GM21723 (cell line): ENCODE results near the gene XXYLT1.
"Not testable (repeated sequence)": the region's sequence is repeated elsewhere in the genome, so short reads cannot be mapped to it uniquely, and the experiment has no call there.

ENCODE experiments used
- ATAC-seq: cut with Tn5 transposase; IDR thresholded peaks from one replicate; pipeline ENCODE4 v1.9.1; 2021; ENCODE audit warnings: mild to moderate bottlenecking, moderate library complexity; ENCODE audit not compliant: unreplicated experiment

XXYLT1 gene

GRCh38 chr3:195187609-195188425, 83.1 kb downstream of the XXYLT1 start:
- no peak for ATAC-seq

DNA sequence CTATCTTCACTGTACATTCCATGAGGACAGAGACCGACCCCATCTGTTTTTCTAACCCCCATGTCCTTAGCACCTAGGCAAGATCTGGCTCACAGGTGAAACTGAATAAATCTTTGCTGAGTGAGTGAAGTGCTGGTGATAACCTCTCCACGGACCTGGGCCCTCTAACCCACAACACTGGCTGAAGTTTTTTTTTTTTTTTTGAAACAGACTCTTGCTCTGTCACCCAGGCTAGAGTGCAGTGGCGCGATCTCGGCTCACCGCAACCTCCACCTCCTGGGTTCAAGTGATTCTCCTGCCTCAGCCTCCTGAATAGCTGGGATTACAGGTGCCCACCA, 84.3 kb downstream of the XXYLT1 start:
- not testable (repeated sequence) for ATAC-seq

GRCh38 chr3:195186041-195186709, 84.8 kb downstream of the XXYLT1 start:
- ATAC-seq, result no peak

DNA sequence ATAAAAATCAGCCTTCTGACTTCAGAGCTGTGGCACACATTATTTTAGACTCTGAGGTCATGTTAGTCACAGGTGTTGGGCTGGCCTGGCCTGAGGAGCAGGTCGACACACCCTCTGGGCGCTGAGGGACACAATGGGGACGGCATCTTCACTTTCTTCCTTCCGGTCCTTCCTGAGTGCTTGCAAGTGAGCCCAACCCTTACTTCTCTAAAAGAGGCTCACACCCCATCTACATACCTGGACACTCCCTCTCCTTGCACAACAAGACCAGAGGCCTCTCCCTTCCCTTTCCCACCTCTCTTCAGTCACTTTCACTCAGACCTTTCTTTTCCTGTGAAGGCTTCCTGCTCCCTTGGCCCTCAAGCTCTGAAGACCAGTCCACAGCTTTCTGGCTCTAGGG, 85.4 kb downstream of the XXYLT1 start:
- ATAC-seq, result no peak

DNA sequence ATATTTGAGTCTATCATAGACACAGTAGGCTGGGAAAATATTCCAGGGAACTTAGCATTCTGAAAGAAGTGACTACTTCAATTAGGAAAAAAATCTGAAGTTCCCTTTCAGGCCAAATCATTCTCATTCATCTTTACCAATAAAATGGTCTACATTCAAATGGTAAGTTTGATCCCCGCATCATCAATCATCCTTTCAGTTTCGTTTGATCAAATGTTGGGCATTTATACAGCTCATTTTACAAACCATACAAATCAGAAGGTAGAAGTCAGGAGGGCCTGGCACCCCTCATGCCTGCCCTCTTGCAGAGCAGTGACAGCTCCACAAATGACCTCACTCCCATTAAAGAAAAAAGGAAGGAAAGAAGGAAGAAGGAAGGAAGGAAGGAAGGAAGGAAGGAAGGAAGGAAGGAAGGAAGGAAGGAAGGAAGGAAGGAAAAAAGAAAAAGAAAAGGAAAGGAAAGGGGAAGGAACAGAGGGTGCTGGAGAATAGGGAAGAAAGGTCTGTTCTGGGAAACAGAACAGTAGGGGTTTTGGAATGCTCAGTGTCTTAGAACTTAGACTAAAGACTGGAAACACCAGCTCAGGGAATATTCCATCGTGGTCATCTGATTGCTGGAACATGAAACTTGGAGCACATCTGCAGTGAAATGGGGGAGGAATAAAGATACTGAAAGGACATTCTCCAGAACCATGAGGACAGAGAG, 86.1 kb downstream of the XXYLT1 start:
- ATAC-seq, result no peak

DNA sequence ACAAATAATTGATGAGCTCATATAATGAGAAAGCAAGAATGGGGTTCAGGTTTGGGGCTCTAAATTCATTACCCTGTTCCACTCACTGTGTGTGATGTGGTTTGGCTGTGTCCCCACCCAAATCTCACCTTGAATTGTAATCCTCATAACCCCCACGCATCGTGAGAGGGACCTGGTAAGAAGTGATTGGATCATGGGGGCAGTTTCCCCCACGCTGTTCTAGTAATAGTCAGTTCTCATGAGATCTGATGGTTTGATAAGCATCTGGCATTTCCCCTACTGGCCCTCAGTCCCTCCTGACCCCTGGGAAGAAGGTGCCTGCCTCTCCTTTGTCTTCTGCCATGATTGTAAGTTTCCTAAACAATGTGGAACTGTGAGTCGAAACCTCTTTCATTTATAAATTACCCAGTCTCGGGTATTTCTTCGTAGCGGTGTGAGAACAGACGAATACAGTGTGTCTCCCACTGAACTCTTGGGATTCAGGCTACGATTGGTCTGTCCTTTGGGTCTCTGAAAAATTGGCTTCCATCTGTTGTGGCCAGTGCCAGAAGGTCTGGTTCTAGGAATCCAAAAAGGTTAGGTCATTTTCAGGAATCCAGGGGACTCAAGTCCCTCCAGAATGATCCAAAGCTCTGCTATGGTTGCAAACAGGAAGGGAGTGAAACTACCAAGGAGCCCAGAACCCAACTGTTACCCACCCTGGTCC, 87.7 kb downstream of the XXYLT1 start:
- ATAC-seq, result no peak

- ATAC-seq, result no peak
Measured at GRCh38 chr3:195182470-195182795, 88.5 kb downstream of the XXYLT1 start.

DNA sequence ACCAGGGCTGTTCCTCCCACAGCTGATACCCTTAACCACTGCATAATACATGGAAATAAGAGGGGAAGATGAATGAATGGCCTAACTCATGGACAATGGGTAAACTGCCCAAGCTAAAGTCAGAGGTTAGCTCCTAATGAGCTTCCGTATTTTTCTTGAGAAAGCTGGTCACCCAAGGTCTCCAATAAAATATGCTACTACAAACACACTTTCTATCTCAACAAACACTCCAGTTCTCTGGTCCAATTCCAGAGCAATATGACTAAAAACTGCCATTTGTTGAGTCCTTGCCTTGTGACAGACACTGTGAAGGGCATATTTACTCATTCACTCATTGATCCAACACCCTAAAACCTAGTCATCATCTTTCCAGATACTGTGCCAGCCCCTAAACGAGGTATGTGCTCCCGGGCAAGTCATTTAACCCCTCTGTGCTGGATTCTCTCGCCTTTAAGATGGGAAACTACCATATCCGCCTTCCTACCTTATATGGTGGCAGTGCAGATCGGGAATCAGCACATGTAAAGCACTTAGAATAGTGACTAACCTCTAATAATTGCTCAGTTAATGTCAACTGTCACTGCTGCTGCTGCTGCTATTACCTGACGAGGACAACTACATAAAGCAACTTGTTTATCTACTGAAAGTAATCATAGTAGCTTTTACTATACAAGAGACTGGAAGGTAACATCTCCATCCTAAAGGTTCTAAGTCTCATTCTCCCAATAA, 89.1 kb downstream of the XXYLT1 start:
- ATAC-seq, result no peak

DNA sequence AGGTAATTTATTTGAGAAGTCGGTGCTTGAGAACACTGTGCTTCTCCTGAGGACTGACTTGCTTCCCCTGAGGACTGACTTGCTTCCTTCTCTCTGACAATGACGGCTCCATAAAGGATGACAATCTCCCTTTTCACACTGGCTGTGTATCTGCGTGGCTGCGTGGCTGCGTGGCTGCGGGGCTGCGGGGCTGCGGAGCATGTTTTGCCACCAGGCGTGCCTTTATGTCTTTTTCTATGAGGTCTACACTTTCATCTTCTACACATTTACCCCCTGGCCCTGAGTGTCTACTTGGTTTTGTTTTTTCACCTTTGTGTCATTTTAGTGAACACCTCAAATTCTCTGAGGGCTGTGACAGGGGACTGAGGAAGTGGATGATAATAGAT, 89.9 kb downstream of the XXYLT1 start:
- no peak for ATAC-seq

DNA sequence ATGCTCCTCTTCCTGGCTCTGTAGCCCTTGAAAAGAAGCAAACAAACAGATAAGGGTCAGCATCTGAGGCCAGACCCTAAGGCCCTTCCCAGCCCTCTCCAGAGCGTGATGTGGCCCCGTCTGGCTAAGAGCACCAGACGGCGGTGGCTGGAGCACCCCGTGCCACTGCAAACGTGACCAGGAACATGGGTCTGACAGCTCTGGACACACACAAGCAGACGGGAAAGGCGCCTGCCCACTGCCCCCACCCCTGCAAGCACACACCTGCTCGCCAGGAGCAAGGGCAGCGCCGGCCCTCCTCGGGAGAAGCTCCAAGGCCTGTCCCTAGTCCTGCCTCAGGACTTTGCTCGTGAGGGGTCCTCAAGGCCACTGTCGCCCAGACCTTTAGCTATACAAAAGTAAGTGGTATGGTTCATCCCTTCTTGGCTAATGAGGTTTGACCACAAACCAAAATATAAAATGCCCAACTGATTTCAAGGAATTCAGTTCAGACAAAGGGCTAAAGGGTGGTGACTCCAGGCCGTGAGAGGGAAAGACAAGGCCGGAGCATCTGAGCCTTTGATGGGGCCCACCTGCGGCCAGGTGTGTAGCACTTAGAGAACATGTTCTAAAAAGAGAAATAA, 90.4 kb downstream of the XXYLT1 start:
- no peak for ATAC-seq

GRCh38 chr3:195179776-195180489, 91.0 kb downstream of the XXYLT1 start:
- no peak for ATAC-seq

DNA sequence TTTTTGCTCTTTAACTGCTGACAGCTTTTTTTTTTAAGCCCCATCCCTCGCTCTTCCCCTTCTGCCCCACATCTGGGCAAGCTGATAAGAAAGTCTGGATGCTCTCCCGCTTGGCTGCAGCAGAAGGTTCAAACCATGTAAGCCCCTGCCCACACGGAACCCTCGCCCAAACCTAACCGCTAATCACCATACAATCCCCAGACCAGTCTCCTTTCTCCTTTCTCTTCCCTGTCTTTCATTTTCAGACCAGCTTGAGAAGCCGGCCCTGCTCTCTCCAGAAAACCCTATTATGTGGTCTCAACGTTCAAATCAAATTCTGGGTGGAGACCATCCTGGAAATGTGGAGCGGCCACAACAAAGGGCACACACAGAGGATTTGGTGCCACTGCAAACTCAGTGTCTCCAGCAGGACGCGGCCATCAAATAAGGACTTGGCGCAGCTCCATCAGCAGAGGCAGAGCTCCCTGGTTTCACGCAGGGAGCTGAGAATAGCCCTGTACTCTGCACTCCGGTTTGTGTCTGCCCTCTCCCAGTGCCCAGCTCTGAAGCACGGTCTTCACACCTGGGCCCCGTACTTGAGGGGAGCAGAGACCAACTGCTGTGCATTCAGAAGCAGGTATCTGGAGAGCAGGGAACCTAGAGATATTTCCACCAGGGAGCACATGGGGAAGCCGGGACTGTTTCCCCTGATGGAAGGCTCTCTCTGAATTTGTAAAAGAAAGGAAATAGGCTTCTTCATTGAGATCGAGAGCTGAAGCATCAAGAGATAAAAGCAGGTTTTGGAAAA, 92.6 kb downstream of the XXYLT1 start:
- ATAC-seq, result no peak

- ATAC-seq, result no peak
Measured at GRCh38 chr3:195177422-195178123, 93.4 kb downstream of the XXYLT1 start.

- no peak for ATAC-seq
Measured at GRCh38 chr3:195176776-195177175, 94.2 kb downstream of the XXYLT1 start.

DNA sequence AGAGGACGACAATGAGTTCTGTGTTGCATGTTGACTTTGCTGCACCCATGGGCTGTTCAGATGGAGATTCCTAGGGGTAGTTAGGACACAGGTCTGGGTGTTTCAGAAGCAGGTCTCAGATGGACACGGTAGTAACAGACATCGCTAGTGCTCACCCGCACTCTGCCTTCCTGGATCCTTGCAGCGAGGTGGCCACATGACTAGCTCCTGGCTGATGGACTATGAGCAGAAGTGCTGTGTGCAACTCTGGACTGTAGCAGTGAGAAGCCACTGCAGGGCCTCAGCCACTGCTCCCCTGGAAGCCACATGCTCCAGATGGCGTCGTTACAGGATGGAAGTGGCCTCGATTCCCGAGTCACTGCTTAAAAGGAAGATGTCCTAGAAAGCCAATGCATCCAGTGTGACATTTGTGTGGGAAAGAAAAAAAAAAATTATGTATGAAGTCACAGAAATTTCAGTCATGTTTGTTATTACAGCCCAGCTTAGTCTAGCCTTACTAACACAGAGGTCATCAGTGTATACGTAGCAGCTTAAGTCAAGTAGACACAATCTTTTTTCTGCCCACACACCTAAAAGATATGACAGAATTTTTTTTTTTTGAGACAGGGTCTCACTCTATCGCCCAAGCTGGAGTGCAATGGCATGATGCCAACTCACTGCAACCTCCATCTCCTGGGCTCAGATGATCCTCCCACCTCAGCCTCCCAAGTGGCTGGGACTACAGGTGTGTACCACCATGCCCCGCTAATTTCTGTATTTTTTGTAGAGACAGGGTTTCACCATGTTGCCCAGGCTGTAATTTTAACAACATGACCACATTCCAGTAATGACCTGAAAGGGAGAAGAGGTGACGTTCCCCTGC, 95.3 kb downstream of the XXYLT1 start:
- no peak for ATAC-seq

- no peak for ATAC-seq
Measured at GRCh38 chr3:195175076-195175475, 95.9 kb downstream of the XXYLT1 start.

GRCh38 chr3:195173657-195174056, 97.3 kb downstream of the XXYLT1 start:
- ATAC-seq, result no peak
